Vagina (tissue), 2 donors: ENCODE results near the gene VPS41.

Experiments
- POLR2AphosphoS5 ChIP-seq, 2 donors: sonication (generic); formaldehyde crosslinking; IDR thresholded peaks; one replicate each; pipeline ENCODE4 v1.9.0; 2017; ENCODE audit warnings: antibody characterized with exemption in 2 of 2, mild to moderate bottlenecking in 2 of 2, low read depth in 1 of 2; ENCODE audit not compliant: insufficient read depth in 1 of 2
- TF ChIP-seq, protein P1 (sequence below), 3 experiments: fragments of 450-650 bp in 2 of 3; fragments of 200-600 bp in 1 of 3; sonication (generic) in 1 of 3; IDR thresholded peaks; one replicate each; pipeline ENCODE4 v1.5.1; 2017 to 2019; ENCODE audit warnings: antibody characterized with exemption in 3 of 3, mild to moderate bottlenecking in 2 of 3, moderate library complexity in 2 of 3

DNA sequence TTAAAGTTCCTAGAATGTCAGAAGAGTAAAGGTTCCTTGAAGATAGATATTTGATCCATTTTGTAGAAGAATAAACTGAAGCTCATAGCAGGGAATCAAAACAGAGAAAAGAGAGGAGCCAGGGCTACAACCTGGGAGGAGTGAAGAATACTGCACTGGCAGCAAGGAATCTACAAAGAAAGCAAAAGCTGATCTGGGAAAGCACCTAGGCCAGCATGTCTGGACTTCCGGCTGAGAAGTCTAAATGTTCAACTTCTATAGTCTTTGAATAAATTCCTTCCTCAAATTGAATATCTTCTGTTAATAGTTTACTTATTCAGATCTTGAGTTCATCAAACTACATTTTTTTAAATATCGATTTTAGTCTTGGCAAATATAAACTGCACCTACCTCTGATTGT is 78.2 kb downstream of the VPS41 start:
- TF ChIP-seq, protein P1, sequence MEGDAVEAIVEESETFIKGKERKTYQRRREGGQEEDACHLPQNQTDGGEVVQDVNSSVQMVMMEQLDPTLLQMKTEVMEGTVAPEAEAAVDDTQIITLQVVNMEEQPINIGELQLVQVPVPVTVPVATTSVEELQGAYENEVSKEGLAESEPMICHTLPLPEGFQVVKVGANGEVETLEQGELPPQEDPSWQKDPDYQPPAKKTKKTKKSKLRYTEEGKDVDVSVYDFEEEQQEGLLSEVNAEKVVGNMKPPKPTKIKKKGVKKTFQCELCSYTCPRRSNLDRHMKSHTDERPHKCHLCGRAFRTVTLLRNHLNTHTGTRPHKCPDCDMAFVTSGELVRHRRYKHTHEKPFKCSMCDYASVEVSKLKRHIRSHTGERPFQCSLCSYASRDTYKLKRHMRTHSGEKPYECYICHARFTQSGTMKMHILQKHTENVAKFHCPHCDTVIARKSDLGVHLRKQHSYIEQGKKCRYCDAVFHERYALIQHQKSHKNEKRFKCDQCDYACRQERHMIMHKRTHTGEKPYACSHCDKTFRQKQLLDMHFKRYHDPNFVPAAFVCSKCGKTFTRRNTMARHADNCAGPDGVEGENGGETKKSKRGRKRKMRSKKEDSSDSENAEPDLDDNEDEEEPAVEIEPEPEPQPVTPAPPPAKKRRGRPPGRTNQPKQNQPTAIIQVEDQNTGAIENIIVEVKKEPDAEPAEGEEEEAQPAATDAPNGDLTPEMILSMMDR (IDR thresholded peaks at IDR 0.05): no peak
- no peak for TF ChIP-seq POLR2AphosphoS5 (IDR thresholded peaks at IDR 0.05; ENCODE audit: insufficient read depth in 1 of 2, low read depth in 1 of 2)
